ENCODE measurements around the gene PDCD7. TPM values are rescaled to one million over a fixed set of nuclear protein-coding genes. Genes with fewer than 3 reads are reported as not detected.
"Not testable (repeated sequence)": the region's sequence is repeated elsewhere in the genome, so short reads cannot be mapped to it uniquely, and the experiment has no call there.

PDCD7 gene
- total and polyA plus RNA-seq, 9 donors = 11.6 to 25.4 (median 21.0) TPM

DNA sequence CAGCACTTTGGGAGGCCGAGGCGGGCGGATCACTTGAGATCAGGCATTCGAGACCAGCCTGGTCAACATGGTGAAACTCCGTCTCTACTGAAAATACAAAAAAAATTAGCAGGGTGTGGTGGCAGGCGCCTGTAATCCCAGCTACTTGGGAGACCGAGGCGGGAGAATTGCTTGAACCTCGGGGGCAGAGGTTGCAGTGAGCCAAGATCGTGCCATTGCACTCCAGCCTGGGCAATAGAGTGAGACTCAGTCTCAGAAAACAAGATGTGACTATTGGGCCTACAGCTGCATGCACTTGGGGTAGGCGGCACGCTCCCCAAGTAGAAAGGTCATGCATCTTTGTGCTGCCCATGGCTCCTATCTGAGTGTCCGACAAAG is 39.8 kb downstream of the PDCD7 start:
- 93% methylated on average over 12 of the region's 13 CpGs for WGBS (ENCODE audit: insufficient coverage)
- not testable (repeated sequence) for H3K27me3 ChIP-seq (ENCODE audit: control insufficient read depth, insufficient read depth, low read length); H3K4me3 ChIP-seq (ENCODE audit: low read length); H3K9me3 ChIP-seq (replicated peaks; ENCODE audit: control insufficient read depth, low read depth, low read length); H3K27ac ChIP-seq (ENCODE audit: low read length); DNase-seq
- Histone ChIP-seq H3K36me3 (ENCODE audit: control insufficient read depth, insufficient read depth, low read length) (peaks cover 36% of the 10 kb centered on the region), H3K4me1 (ENCODE audit: control insufficient read depth, insufficient read depth, low read length) (peaks cover 19% of the 10 kb centered on the region)

- Histone ChIP-seq H3K9me3 (replicated peaks; ENCODE audit: control insufficient read depth, low read depth, low read length) (no peaks in the 10 kb centered on the region), H3K4me3 (ENCODE audit: low read length) (no peak overlapping the region), H3K36me3 (ENCODE audit: control insufficient read depth, insufficient read depth, low read length) (peaks cover 30% of the 10 kb centered on the region), H3K27me3 (ENCODE audit: control insufficient read depth, insufficient read depth, low read length) (no peaks in the 10 kb centered on the region), H3K27ac (ENCODE audit: low read length) (no peak overlapping the region), H3K4me1 (ENCODE audit: control insufficient read depth, insufficient read depth, low read length) (peaks cover 24% of the 10 kb centered on the region)
- DNase-seq = no peak
- 94% methylated on average over 14 of the region's 17 CpGs for WGBS (ENCODE audit: insufficient coverage)
These were observed 40.5 kb downstream of the PDCD7 start for GRCh38 chr15:65092911-65093792.

DNA sequence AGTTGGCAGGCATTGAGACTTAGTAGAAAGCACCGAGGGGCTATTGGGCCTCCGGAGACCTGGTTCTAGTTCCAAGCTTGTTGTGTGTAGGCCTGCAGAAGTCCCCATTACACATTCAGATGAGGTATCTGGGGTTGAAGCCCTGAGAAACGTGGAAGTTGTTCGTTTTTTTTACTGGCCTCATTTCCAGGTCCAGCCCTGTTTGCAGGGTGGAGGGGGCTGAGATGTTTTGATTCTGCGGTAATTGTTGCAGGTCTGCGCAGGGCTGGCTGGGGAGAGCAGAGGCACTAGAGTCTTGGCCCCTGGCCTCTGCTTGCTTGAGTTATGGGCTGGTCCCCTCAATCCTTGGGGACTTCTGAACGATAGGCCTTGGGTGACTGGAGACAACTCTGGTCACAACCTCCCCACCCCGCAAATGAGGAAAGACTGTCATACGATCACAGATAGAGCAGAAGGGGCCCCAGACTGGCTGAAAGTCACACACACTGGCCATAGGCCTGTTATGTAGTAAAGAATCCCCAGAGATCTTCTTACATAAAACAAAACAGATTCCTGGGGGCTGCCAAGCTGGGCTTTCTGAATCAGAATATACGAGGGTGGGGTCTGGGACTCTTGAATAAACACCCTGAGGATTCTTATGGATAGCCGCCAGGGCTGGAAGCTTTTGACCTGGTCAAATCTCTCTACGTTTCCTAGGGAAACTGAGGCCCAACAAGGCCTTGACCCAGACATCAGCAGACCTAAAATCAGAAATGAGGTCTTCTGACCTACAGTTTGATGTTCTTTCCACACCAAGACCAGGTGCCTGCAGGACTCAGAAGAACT is 41.5 kb downstream of the PDCD7 start:
- no peaks in the 10 kb centered on the region for H3K9me3 ChIP-seq (replicated peaks; ENCODE audit: control insufficient read depth, low read depth, low read length)
- H3K27me3 ChIP-seq (ENCODE audit: control insufficient read depth, insufficient read depth, low read length) = no peaks in the 10 kb centered on the region
- peak overlapping the region; percentile 24 for H3K27ac ChIP-seq (ENCODE audit: low read length)
- H3K4me3 ChIP-seq (ENCODE audit: low read length) = no peak overlapping the region
- H3K4me1 ChIP-seq (ENCODE audit: control insufficient read depth, insufficient read depth, low read length) = peaks cover 34% of the 10 kb centered on the region
- DNase-seq = peak; percentile 68
- 43% methylated on average over 5 of the region's 12 CpGs for WGBS (ENCODE audit: insufficient coverage)
- H3K36me3 ChIP-seq (ENCODE audit: control insufficient read depth, insufficient read depth, low read length) = peaks cover 20% of the 10 kb centered on the region

GRCh38 chr15:65089206-65089824 is 44.3 kb downstream of the PDCD7 start:
- peaks cover 3% of the 10 kb centered on the region for H3K27me3 ChIP-seq (ENCODE audit: control insufficient read depth, insufficient read depth, low read length)
- H3K27ac ChIP-seq (ENCODE audit: low read length) = no peak overlapping the region
- peaks cover 3% of the 10 kb centered on the region for H3K36me3 ChIP-seq (ENCODE audit: control insufficient read depth, insufficient read depth, low read length)
- no peaks in the 10 kb centered on the region for H3K9me3 ChIP-seq (replicated peaks; ENCODE audit: control insufficient read depth, low read depth, low read length)
- peaks cover 43% of the 10 kb centered on the region for H3K4me1 ChIP-seq (ENCODE audit: control insufficient read depth, insufficient read depth, low read length)
- no peak for DNase-seq
- 100% methylated on average over 1 of the region's 5 CpGs for WGBS (ENCODE audit: insufficient coverage)
- no peak overlapping the region for H3K4me3 ChIP-seq (ENCODE audit: low read length)

- DNase-seq = no peak
- Histone ChIP-seq H3K27me3 (ENCODE audit: control insufficient read depth, insufficient read depth, low read length) (peaks cover 3% of the 10 kb centered on the region), H3K4me3 (ENCODE audit: low read length) (no peak overlapping the region), H3K4me1 (ENCODE audit: control insufficient read depth, insufficient read depth, low read length) (peaks cover 43% of the 10 kb centered on the region), H3K27ac (ENCODE audit: low read length) (peak overlapping the region; percentile 45), H3K36me3 (ENCODE audit: control insufficient read depth, insufficient read depth, low read length) (peaks cover 3% of the 10 kb centered on the region), H3K9me3 (replicated peaks; ENCODE audit: control insufficient read depth, low read depth, low read length) (no peaks in the 10 kb centered on the region)
- WGBS (ENCODE audit: insufficient coverage) = no CpG with 5 or more reads among the region's 6 CpGs
These were observed 45.0 kb downstream of the PDCD7 start for GRCh38 chr15:65088643-65089021.

DNA sequence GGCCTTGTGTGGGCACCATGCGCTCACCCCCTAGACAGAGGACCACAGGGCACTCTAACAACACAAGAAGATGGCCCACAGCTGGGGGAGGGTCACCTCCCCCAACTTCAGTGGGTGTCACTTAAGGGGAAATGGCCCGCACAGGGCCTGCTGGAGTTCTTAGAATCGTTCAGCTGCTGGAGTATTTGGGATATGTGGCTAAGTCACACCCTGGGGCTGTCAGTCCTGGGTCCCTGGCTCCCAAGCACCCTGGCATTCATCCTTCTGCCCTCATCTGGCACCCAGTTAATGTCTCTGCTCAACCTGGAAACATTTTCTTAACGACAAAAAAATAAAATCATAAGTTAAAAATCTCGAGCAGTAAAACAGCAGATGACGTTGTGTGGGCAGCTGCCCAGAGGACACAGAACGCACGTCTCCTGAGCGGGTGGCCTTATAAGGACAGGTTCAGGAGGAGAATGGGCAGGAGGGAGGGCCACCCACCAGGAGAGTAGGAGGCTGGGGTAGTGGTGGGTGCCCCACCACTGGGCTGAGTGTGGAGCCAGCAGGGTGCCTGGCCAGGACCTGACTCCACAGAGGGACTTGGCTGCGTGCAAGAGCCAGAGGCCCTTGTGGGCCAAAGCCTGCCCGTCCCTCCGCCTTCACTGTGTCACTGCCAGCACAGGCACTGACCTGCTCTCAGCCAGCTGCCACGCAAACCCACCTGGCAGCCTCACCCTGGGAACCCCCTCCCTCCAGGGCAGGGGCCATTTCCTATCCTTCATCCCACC is 45.5 kb downstream of the PDCD7 start:
- peaks cover 3% of the 10 kb centered on the region for H3K36me3 ChIP-seq (ENCODE audit: control insufficient read depth, insufficient read depth, low read length)
- no peak overlapping the region for H3K4me3 ChIP-seq (ENCODE audit: low read length)
- no peaks in the 10 kb centered on the region for H3K9me3 ChIP-seq (replicated peaks; ENCODE audit: control insufficient read depth, low read depth, low read length)
- peaks cover 47% of the 10 kb centered on the region for H3K4me1 ChIP-seq (ENCODE audit: control insufficient read depth, insufficient read depth, low read length)
- H3K27me3 ChIP-seq (ENCODE audit: control insufficient read depth, insufficient read depth, low read length) = peaks cover 4% of the 10 kb centered on the region
- H3K27ac ChIP-seq (ENCODE audit: low read length) = peak overlapping the region; percentile 45
- 62% methylated on average over 8 of the region's 13 CpGs for WGBS (ENCODE audit: insufficient coverage)
- DNase-seq = peak; percentile 63

DNA sequence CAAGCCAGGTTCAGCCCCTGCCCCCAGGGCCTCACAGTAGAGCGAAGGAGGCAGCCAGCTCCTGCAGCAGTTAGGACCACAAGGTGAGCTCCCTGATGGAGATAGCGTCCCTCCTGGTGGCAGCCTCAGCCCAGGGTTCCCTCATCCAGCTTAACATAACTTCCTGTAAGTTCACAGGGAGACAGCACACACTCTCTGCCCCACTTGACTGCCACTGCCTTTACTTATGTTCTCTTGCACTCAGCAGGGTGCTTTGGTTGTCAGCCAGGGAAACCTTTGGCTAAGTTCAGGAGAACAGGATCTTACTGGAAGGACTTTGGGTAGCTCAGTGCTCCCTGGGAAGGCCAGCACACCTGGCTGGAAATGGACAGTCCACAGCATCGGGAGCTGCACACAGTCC is 46.2 kb downstream of the PDCD7 start:
- H3K27ac ChIP-seq (ENCODE audit: low read length) = peak overlapping the region; percentile 42
- peaks cover 3% of the 10 kb centered on the region for H3K36me3 ChIP-seq (ENCODE audit: control insufficient read depth, insufficient read depth, low read length)
- DNase-seq = no peak
- WGBS (ENCODE audit: insufficient coverage) = 61% methylated on average over 3 of the region's 3 CpGs
- H3K4me1 ChIP-seq (ENCODE audit: control insufficient read depth, insufficient read depth, low read length) = peaks cover 50% of the 10 kb centered on the region
- no peak overlapping the region for H3K4me3 ChIP-seq (ENCODE audit: low read length)
- no peaks in the 10 kb centered on the region for H3K9me3 ChIP-seq (replicated peaks; ENCODE audit: control insufficient read depth, low read depth, low read length)
- peaks cover 7% of the 10 kb centered on the region for H3K27me3 ChIP-seq (ENCODE audit: control insufficient read depth, insufficient read depth, low read length)

DNA sequence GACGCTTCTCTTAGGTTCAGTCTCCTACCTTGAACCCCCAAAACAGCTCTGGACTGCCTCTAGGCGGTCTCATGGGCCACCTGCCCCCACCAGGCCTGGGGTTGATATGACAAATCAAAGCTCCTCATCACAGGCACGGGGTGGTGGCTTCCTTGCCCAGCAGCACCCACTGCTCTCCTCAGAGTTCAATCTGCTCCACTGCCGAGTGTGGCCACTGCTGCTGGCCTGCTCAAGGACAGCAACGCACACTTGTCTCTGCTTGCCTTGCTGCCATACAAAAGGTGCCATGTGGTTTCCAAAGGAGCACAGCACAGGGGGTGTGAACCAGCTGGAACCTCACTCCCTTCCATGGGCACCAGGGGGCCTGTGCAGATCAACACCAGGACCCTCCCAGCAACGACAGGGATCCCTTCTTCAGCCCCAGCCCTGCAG is 46.9 kb downstream of the PDCD7 start:
- H3K27ac ChIP-seq (ENCODE audit: low read length) = no peak overlapping the region
- 53% methylated on average over 6 of the region's 6 CpGs for WGBS (ENCODE audit: insufficient coverage)
- H3K9me3 ChIP-seq (replicated peaks; ENCODE audit: control insufficient read depth, low read depth, low read length) = no peaks in the 10 kb centered on the region
- H3K4me1 ChIP-seq (ENCODE audit: control insufficient read depth, insufficient read depth, low read length) = peaks cover 51% of the 10 kb centered on the region
- H3K4me3 ChIP-seq (ENCODE audit: low read length) = no peak overlapping the region
- H3K27me3 ChIP-seq (ENCODE audit: control insufficient read depth, insufficient read depth, low read length) = peaks cover 10% of the 10 kb centered on the region
- no peaks in the 10 kb centered on the region for H3K36me3 ChIP-seq (ENCODE audit: control insufficient read depth, insufficient read depth, low read length)
- no peak for DNase-seq

- Histone ChIP-seq H3K4me1 (ENCODE audit: control insufficient read depth, insufficient read depth, low read length) (peaks cover 56% of the 10 kb centered on the region), H3K27ac (ENCODE audit: low read length) (no peak overlapping the region), H3K9me3 (replicated peaks; ENCODE audit: control insufficient read depth, low read depth, low read length) (no peaks in the 10 kb centered on the region), H3K27me3 (ENCODE audit: control insufficient read depth, insufficient read depth, low read length) (peaks cover 10% of the 10 kb centered on the region), H3K36me3 (ENCODE audit: control insufficient read depth, insufficient read depth, low read length) (no peaks in the 10 kb centered on the region), H3K4me3 (ENCODE audit: low read length) (no peak overlapping the region)
- no peak for DNase-seq
- WGBS (ENCODE audit: insufficient coverage) = 71% methylated on average over 4 of the region's 6 CpGs
These were observed 47.5 kb downstream of the PDCD7 start for GRCh38 chr15:65085990-65086679.

Data from muscle of leg (tissue), 11 donors.